WTC11 (cell line): ENCODE results near the gene NPAS3. TPM values are rescaled to one million over a fixed set of nuclear protein-coding genes. Genes with fewer than 3 reads are reported as not detected.

ENCODE experiments used
- ATAC-seq: fragments of 200-7000 bp; cut with Tn5 transposase; 2 replicates; pipeline ENCODE4 v1.10.0; 2021; ENCODE audit warnings: mild to moderate bottlenecking, moderate library complexity
- CTCF ChIA-PET: fragments of 300-600 bp; sonication (Branson Sonifier 250); formaldehyde crosslinking; loops from one replicate; lab custom pipeline; 2021; ENCODE audit warnings: antibody characterized with exemption; lab: Charles Lee
- POLR2A ChIA-PET: fragments of 350-600 bp; sonication (Branson Sonifier 250); formaldehyde crosslinking; loops from one replicate; lab custom pipeline; 2021; ENCODE audit warnings: antibody characterized with exemption; lab: Charles Lee
- DNase-seq: peaks from one replicate; pipeline ENCODE4 v3.0.0; 2021; ENCODE audit warnings: low spot score
- H3K27ac Mint-ChIP-seq: 2 replicates; pipeline ENCODE4 v1.8.0; 2021; ENCODE audit warnings: mixed read lengths
- H3K27me3 Mint-ChIP-seq: 2 replicates; pipeline ENCODE4 v1.8.0; 2021; ENCODE audit warnings: low read depth, mild to moderate bottlenecking, moderate library complexity, mixed read lengths
- H3K36me3 Mint-ChIP-seq: 2 replicates; pipeline ENCODE4 v1.8.0; 2021; ENCODE audit warnings: mixed read lengths
- H3K4me1 Mint-ChIP-seq: 2 replicates; pipeline ENCODE4 v1.8.0; 2022; ENCODE audit warnings: mixed read lengths
- H3K4me3 Mint-ChIP-seq: 2 replicates; pipeline ENCODE4 v1.8.0; 2021; ENCODE audit warnings: mild to moderate bottlenecking, moderate library complexity, mixed read lengths
- H3K9me3 Mint-ChIP-seq: 2 replicates; pipeline ENCODE4 v1.8.0; 2021; ENCODE audit warnings: mixed read lengths
- ARID4B ChIP-seq: sonication (generic); formaldehyde crosslinking; IDR thresholded peaks from 2 replicates; pipeline ENCODE4 v1.8.0; 2023; ENCODE audit warnings: missing genetic modification reagents, mild to moderate bottlenecking, borderline replicate concordance
- ELF4 ChIP-seq: sonication (generic); formaldehyde crosslinking; IDR thresholded peaks from 2 replicates; pipeline ENCODE4 v1.8.1; 2022; ENCODE audit warnings: low read depth, mild to moderate bottlenecking, moderate library complexity, missing genetic modification reagents
- ERG ChIP-seq: fragments of 250-450 bp; sonication (Bioruptor Pico); IDR thresholded peaks from 2 replicates; pipeline ENCODE4 v1.8.0; 2021; ENCODE audit warnings: mild to moderate bottlenecking
- FOXP1 ChIP-seq: sonication (generic); formaldehyde crosslinking; IDR thresholded peaks from 2 replicates; pipeline ENCODE4 v1.8.0; 2022; ENCODE audit warnings: missing genetic modification reagents, mild to moderate bottlenecking, moderate library complexity, borderline replicate concordance
- FOXP4 ChIP-seq: sonication (generic); formaldehyde crosslinking; IDR thresholded peaks from 2 replicates; pipeline ENCODE4 v1.8.0; 2022; ENCODE audit warnings: mild to moderate bottlenecking, missing genetic modification reagents
- GRHL2 ChIP-seq: fragments of 250-450 bp; sonication (Bioruptor Pico); IDR thresholded peaks from 2 replicates; pipeline ENCODE4 v1.8.0; 2022; ENCODE audit warnings: mild to moderate bottlenecking, moderate library complexity; ENCODE audit not compliant: insufficient replicate concordance, severe bottlenecking
- HMGXB4 ChIP-seq: sonication (generic); formaldehyde crosslinking; IDR thresholded peaks from 2 replicates; pipeline ENCODE4 v1.8.1; 2023; ENCODE audit warnings: mild to moderate bottlenecking, moderate library complexity, missing genetic modification reagents
- IRF1 ChIP-seq: sonication (generic); formaldehyde crosslinking; IDR thresholded peaks from 2 replicates; pipeline ENCODE4 v1.8.0; 2023; ENCODE audit warnings: missing genetic modification reagents
- MAX ChIP-seq: sonication (generic); formaldehyde crosslinking; IDR thresholded peaks from 2 replicates; pipeline ENCODE4 v1.8.0; 2022; ENCODE audit warnings: mild to moderate bottlenecking, missing genetic modification reagents
- NFATC4 ChIP-seq: fragments of 250-450 bp; sonication (Bioruptor Pico); IDR thresholded peaks from 2 replicates; pipeline ENCODE4 v1.9.0; 2021; ENCODE audit warnings: mild to moderate bottlenecking
- NR3C1 ChIP-seq: sonication (generic); formaldehyde crosslinking; conservative IDR thresholded peaks from 2 replicates; pipeline ENCODE4 v1.8.1; 2023; ENCODE audit warnings: low read depth, mild to moderate bottlenecking, missing genetic modification reagents
- PREB ChIP-seq: sonication (generic); formaldehyde crosslinking; IDR thresholded peaks from 2 replicates; pipeline ENCODE4 v1.8.1; 2022; ENCODE audit warnings: mild to moderate bottlenecking, missing genetic modification reagents, moderate library complexity, borderline replicate concordance
- ZBTB43 ChIP-seq: sonication (generic); formaldehyde crosslinking; IDR thresholded peaks from 2 replicates; pipeline ENCODE4 v1.8.1; 2023; ENCODE audit warnings: mild to moderate bottlenecking, missing genetic modification reagents
- ZNF281 ChIP-seq: sonication (generic); formaldehyde crosslinking; IDR thresholded peaks from 2 replicates; pipeline ENCODE4 v1.8.0; 2023; ENCODE audit warnings: mild to moderate bottlenecking, missing genetic modification reagents
- ZSCAN18 ChIP-seq: fragments of 250-450 bp; sonication (Bioruptor Pico); IDR thresholded peaks from 2 replicates; pipeline ENCODE4 v2.1.2; 2022; ENCODE audit warnings: mild to moderate bottlenecking, moderate library complexity
- total RNA-seq: library from RNA; stranded (reverse); gene quantifications from 3 replicates; pipeline ENCODE4 v1.2.3, GENCODE V29; 2021

The NPAS3 gene
- total RNA-seq, 1 experiment from 2014 or later = 3.2 TPM

- Mint-ChIP-seq H3K9me3 (no peaks in the 10 kb centered on the region), H3K27me3 (no peaks in the 10 kb centered on the region), H3K4me3 (no peak overlapping the region), H3K36me3 (no peaks in the 10 kb centered on the region), H3K4me1 (0 out of 2 replicates have a peak, but pooled peaks cover 4% of the 10 kb centered on the region), H3K27ac (no peak overlapping the region)
- POLR2A ChIA-PET = no interaction called here
- no peak for TF ChIP-seq GRHL2
- no peak for TF ChIP-seq ZNF281 (CRISPR knock-in tag)
- TF ChIP-seq ZSCAN18 (CRISPR knock-in tag) = no peak
- TF ChIP-seq PREB (CRISPR knock-in tag) = no peak
- no peak for TF ChIP-seq IRF1 (CRISPR knock-in tag)
- TF ChIP-seq HMGXB4 (CRISPR knock-in tag) = no peak
- no peak for TF ChIP-seq ELF4 (CRISPR knock-in tag)
- TF ChIP-seq NFATC4 = no peak
- no peak for TF ChIP-seq ERG (CRISPR knock-in tag)
- TF ChIP-seq ARID4B (CRISPR knock-in tag) = no peak
- TF ChIP-seq MAX (CRISPR knock-in tag) = no peak
- TF ChIP-seq ZBTB43 (CRISPR knock-in tag) = no peak
- TF ChIP-seq NR3C1 (CRISPR knock-in tag) = no peak
- no peak for TF ChIP-seq FOXP4 (CRISPR knock-in tag)
- TF ChIP-seq FOXP1 (CRISPR knock-in tag) = no peak
- CTCF ChIA-PET = no interaction called here
- DNase-seq (no peak), ATAC-seq (no peak)
These were observed 385.3 kb downstream of the NPAS3 start for GRCh38 chr14:33323979-33324378.
